Astrocyte (in vitro differentiated cells and primary cell): Measurements from ENCODE around the gene SLC38A11. TPM values are rescaled to one million over a fixed set of nuclear protein-coding genes. Genes with fewer than 3 reads are reported as not detected.

Experiments used
- DNase-seq: peaks from one replicate; pipeline ENCODE4 v3.0.0-alpha.2; 2010; ENCODE audit warnings: low read depth
- FAIRE-seq: peaks from 2 replicates; lab custom pipeline; 2011; peaks lifted over from hg19 to GRCh38; lab: Jason Lieb, UNC
- H2AFZ ChIP-seq: 2 replicates; pipeline ENCODE4 v1.6.0; 2012; ENCODE audit warnings: low read depth, low read length, inconsistent platforms
- H3K27ac ChIP-seq: 2 replicates; pipeline ENCODE4 v1.5.1; 2011; ENCODE audit warnings: low read depth, low read length, inconsistent platforms
- H3K27me3 ChIP-seq: 2 replicates; pipeline ENCODE4 v1.6.0; 2011; ENCODE audit warnings: low read length, inconsistent platforms; ENCODE audit not compliant: insufficient read depth
- H3K36me3 ChIP-seq: 2 replicates; pipeline ENCODE4 v1.5.1; 2011; ENCODE audit warnings: low read length, inconsistent platforms; ENCODE audit not compliant: insufficient read depth
- H3K4me1 ChIP-seq: 2 replicates; pipeline ENCODE4 v1.5.1; 2011; ENCODE audit warnings: low read length, inconsistent platforms; ENCODE audit not compliant: insufficient read depth
- H3K4me2 ChIP-seq: 2 replicates; pipeline ENCODE4 v1.6.0; 2012; ENCODE audit warnings: low read length, inconsistent platforms
- H3K4me3 ChIP-seq: 2 replicates; pipeline ENCODE4 v1.5.1; 2011; ENCODE audit warnings: low read depth, mild to moderate bottlenecking, low read length, inconsistent platforms; ENCODE audit not compliant: insufficient read depth
- H3K79me2 ChIP-seq: 2 replicates; pipeline ENCODE4 v1.6.0; 2012; ENCODE audit warnings: mild to moderate bottlenecking, low read length, inconsistent platforms; ENCODE audit not compliant: insufficient read depth
- H3K9ac ChIP-seq: 2 replicates; pipeline ENCODE4 v1.6.0; 2012; ENCODE audit warnings: mild to moderate bottlenecking, low read length, inconsistent platforms
- H3K9me3 ChIP-seq: 2 replicates; pipeline ENCODE4 v1.5.1; 2012; ENCODE audit warnings: low read depth, mild to moderate bottlenecking, low read length, inconsistent platforms; ENCODE audit not compliant: insufficient read depth
- H4K20me1 ChIP-seq: 2 replicates; pipeline ENCODE4 v1.6.0; 2012; ENCODE audit warnings: low read length, inconsistent platforms; ENCODE audit not compliant: insufficient read depth
- H3K27ac Mint-ChIP-seq: one replicate; pipeline ENCODE4 v1.8.0; 2021; ENCODE audit warnings: mild to moderate bottlenecking, mixed read lengths; ENCODE audit not compliant: unreplicated experiment
- H3K27me3 Mint-ChIP-seq: one replicate; pipeline ENCODE4 v1.8.0; 2021; ENCODE audit warnings: low read depth, mixed read lengths; ENCODE audit not compliant: unreplicated experiment
- H3K36me3 Mint-ChIP-seq: one replicate; pipeline ENCODE4 v1.8.0; 2021; ENCODE audit warnings: low read depth, mixed read lengths; ENCODE audit not compliant: unreplicated experiment
- H3K4me1 Mint-ChIP-seq: one replicate; pipeline ENCODE4 v1.8.0; 2021; ENCODE audit warnings: low read depth, mixed read lengths; ENCODE audit not compliant: unreplicated experiment
- H3K4me3 Mint-ChIP-seq: one replicate; pipeline ENCODE4 v1.8.0; 2021; ENCODE audit warnings: mild to moderate bottlenecking, moderate library complexity, mixed read lengths; ENCODE audit not compliant: unreplicated experiment
- H3K9me3 Mint-ChIP-seq: one replicate; pipeline ENCODE4 v1.8.0; 2021; ENCODE audit warnings: mild to moderate bottlenecking, mixed read lengths; ENCODE audit not compliant: unreplicated experiment
- EZH2 ChIP-seq: IDR thresholded peaks from 2 replicates; pipeline ENCODE4 v1.6.1; 2012; ENCODE audit warnings: mild to moderate bottlenecking, low read length, inconsistent platforms; ENCODE audit not compliant: insufficient read depth
- total RNA-seq: library from RNA; stranded (reverse); gene quantifications from 2 replicates; pipeline ENCODE4 v1.2.1, GENCODE V29; 2021
- TF ChIP-seq, protein P1 (sequence below): IDR thresholded peaks from 2 replicates; pipeline ENCODE4 v1.5.1; 2011; ENCODE audit warnings: low read depth, mild to moderate bottlenecking, inconsistent platforms, low read length, moderate library complexity; ENCODE audit not compliant: insufficient read depth

The SLC38A11 gene
- total RNA-seq, 1 donor from 2014 or later = not detected

DNA sequence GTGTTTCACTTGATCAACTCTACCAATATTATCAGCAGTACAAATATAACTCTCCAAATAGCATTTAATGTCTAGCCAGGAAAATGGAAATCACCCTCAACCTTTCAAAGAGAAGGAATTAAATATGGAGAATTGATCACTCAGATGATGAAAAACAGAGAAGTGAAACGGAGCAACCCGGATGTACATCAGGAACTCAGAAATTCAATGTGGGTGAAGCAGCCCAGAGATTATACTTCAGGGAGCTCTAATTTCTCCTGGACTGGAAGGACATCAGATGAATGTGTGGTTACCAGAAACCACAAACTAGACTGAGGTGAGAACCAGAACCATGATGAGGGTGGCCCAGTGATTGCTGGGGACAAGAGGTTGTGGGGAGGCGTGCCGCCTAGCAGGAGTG is 78.2 kb downstream of the SLC38A11 start:
- Histone ChIP-seq H3K4me1 (no peaks in the 10 kb centered on the region), H3K79me2 (no peaks in the 10 kb centered on the region), H3K9me3 (no peaks in the 10 kb centered on the region), H2AFZ (no peak overlapping the region), H3K9ac (no peak overlapping the region), H4K20me1 (no peaks in the 10 kb centered on the region), H3K27me3 (no peaks in the 10 kb centered on the region), H3K27ac (no peak overlapping the region), H3K36me3 (no peaks in the 10 kb centered on the region), H3K4me2 (no peak overlapping the region), H3K4me3 (no peak overlapping the region)
- Mint-ChIP-seq H3K36me3 (no peaks in the 10 kb centered on the region), H3K27ac (no peak overlapping the region), H3K4me3 (no peak overlapping the region), H3K27me3 (no peaks in the 10 kb centered on the region), H3K4me1 (no peaks in the 10 kb centered on the region), H3K9me3 (peaks cover 2% of the 10 kb centered on the region)
- FAIRE-seq = no peak
- TF ChIP-seq EZH2 = no peak
- TF ChIP-seq, protein P1, sequence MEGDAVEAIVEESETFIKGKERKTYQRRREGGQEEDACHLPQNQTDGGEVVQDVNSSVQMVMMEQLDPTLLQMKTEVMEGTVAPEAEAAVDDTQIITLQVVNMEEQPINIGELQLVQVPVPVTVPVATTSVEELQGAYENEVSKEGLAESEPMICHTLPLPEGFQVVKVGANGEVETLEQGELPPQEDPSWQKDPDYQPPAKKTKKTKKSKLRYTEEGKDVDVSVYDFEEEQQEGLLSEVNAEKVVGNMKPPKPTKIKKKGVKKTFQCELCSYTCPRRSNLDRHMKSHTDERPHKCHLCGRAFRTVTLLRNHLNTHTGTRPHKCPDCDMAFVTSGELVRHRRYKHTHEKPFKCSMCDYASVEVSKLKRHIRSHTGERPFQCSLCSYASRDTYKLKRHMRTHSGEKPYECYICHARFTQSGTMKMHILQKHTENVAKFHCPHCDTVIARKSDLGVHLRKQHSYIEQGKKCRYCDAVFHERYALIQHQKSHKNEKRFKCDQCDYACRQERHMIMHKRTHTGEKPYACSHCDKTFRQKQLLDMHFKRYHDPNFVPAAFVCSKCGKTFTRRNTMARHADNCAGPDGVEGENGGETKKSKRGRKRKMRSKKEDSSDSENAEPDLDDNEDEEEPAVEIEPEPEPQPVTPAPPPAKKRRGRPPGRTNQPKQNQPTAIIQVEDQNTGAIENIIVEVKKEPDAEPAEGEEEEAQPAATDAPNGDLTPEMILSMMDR = no peak
- no peak for DNase-seq

DNA sequence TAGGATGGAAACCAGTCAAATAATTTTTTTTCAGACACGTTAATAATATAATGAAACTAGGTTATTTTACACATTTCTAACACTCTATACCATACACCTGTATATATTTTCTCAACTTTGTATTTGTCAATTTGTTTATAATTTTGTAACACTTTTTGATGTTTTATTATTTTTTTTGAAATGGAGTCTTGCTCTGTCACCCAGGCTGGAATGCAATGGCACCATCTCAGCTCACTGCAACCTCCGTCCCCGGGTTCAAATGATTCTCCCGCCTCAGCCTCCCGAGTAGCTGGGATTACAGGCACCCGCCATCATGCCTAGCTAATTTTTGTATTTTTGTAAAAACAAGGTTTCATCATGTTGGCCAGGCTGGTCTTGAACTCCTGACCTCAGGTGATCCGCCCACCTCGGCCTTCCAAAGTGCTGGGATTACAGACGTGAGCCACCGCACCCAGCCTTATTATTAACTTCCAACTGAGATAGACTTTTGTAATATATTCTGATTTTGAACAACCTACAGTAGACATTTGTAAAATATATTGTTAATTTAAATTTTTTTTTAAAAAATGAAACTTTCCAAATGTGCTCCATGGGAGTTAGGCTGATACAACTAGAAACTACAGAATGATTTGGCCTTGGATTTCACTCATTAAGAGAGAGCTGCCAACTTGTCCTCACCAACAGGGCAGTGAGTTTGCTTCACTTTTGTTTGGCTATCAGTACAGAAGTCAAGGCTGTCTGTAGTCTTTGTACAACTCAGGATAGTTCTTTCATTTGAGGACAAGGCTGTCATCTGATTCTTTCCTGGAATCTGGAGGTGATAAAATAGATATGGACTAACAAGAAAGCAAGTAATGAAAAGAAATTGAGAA is 79.8 kb downstream of the SLC38A11 start:
- H2AFZ ChIP-seq = no peak overlapping the region
- no peaks in the 10 kb centered on the region for H3K36me3 ChIP-seq
- Mint-ChIP-seq H3K36me3 (no peaks in the 10 kb centered on the region), H3K4me3 (no peak overlapping the region), H3K27me3 (no peaks in the 10 kb centered on the region), H3K9me3 (peaks cover 2% of the 10 kb centered on the region), H3K4me1 (no peaks in the 10 kb centered on the region), H3K27ac (no peak overlapping the region)
- H3K4me3 ChIP-seq = no peak overlapping the region
- no peaks in the 10 kb centered on the region for H3K27me3 ChIP-seq
- no peaks in the 10 kb centered on the region for H3K79me2 ChIP-seq
- H3K4me2 ChIP-seq = no peak overlapping the region
- no peaks in the 10 kb centered on the region for H3K9me3 ChIP-seq
- TF ChIP-seq, protein P1 = no peak
- TF ChIP-seq EZH2 = no peak
- no peaks in the 10 kb centered on the region for H4K20me1 ChIP-seq
- FAIRE-seq = no peak
- no peak overlapping the region for H3K9ac ChIP-seq
- DNase-seq = no peak
- no peak overlapping the region for H3K27ac ChIP-seq
- no peaks in the 10 kb centered on the region for H3K4me1 ChIP-seq
